ENCODE measurements around the gene ZNF423. TPM values are rescaled to one million over a fixed set of nuclear protein-coding genes. Genes with fewer than 3 reads are reported as not detected.
A peak's percentile ranks its signal among the peaks of the same experiment; 100 is the strongest.

Gene ZNF423
- total RNA-seq, 1 donor from 2014 or later: 49.8 TPM

DNA sequence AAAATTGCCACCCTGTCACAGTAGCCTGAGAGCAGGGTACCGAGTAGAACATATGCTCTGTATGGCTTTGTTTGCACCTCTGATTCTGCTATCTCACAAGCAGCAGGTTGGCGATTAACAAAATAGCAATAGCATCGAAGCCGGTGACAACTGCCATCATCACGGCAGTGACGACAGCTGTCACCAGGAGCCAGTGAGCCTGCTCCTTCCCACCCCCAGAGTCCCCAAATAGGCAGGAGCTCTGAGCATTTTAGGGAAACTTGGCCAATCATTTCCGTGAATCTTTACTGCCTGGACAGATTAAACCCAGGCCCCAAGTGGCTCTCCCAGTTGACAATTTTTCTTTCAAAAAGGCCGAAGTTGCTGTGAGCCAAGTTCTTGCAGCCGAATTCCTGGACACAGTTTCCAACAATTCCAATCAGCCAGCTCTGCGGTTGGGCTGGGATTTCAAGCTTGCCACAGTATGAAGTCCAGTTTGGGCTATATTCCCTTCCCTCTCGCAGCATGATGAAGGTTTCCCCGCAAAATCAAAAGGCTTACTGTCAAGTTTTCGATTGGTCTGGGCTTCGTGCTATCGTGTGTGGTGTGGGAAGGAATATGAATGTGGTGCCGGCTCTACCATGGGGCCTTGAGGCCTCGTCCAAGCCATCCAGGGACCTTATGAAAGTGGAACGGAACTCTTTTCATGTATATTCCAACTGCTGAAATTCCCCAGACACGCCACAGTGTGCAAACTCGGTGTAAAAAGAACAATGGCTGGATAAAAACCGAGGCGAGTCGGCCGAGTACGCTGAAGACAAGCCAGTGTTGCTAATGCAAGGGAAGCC, 295.7 kb downstream of the ZNF423 start:
- no peak for DNase-seq (ENCODE audit: low spot score, unreplicated experiment)
- TF ChIP-seq, protein P1, sequence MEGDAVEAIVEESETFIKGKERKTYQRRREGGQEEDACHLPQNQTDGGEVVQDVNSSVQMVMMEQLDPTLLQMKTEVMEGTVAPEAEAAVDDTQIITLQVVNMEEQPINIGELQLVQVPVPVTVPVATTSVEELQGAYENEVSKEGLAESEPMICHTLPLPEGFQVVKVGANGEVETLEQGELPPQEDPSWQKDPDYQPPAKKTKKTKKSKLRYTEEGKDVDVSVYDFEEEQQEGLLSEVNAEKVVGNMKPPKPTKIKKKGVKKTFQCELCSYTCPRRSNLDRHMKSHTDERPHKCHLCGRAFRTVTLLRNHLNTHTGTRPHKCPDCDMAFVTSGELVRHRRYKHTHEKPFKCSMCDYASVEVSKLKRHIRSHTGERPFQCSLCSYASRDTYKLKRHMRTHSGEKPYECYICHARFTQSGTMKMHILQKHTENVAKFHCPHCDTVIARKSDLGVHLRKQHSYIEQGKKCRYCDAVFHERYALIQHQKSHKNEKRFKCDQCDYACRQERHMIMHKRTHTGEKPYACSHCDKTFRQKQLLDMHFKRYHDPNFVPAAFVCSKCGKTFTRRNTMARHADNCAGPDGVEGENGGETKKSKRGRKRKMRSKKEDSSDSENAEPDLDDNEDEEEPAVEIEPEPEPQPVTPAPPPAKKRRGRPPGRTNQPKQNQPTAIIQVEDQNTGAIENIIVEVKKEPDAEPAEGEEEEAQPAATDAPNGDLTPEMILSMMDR (IDR thresholded peaks at IDR 0.05; ENCODE audit: unreplicated experiment): no peak
- Mint-ChIP-seq H3K4me3 (ENCODE audit: low read depth) (no peak overlapping the region), H3K27me3 (no peaks in the 10 kb centered on the region), H3K36me3 (ENCODE audit: insufficient read depth) (no peaks in the 10 kb centered on the region), H3K9me3 (ENCODE audit: low read depth) (no peaks in the 10 kb centered on the region), H3K27ac (no peak overlapping the region), H3K4me1 (ENCODE audit: low read depth) (peaks cover 2% of the 10 kb centered on the region)

DNA sequence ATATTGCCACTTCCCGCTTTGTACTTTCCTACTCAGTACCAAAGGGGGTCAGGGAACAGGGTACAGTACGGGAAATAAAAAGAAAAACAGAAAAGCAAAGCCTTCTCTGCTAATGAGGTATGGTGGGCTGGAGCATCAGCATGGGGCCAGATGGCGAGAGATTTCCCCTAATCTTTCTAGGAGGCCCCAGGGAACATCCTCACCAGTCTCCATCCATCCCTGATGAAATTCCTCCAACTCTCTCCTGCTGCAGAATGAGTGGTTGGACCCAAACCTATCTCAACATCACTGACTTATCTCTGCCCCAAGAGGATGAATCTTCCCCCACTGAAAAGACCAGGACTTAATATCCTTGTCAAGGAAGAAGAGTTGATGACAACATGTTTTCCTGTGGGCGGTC, 296.7 kb downstream of the ZNF423 start:
- no peaks in the 10 kb centered on the region for H3K4me1 Mint-ChIP-seq (ENCODE audit: low read depth)
- TF ChIP-seq, protein P1 (IDR thresholded peaks at IDR 0.05; ENCODE audit: unreplicated experiment): no peak
- H3K27me3 Mint-ChIP-seq: no peaks in the 10 kb centered on the region
- DNase-seq (ENCODE audit: low spot score, unreplicated experiment): no peak
- no peak overlapping the region for H3K4me3 Mint-ChIP-seq (ENCODE audit: low read depth)
- no peaks in the 10 kb centered on the region for H3K9me3 Mint-ChIP-seq (ENCODE audit: low read depth)
- H3K36me3 Mint-ChIP-seq (ENCODE audit: insufficient read depth): no peaks in the 10 kb centered on the region
- H3K27ac Mint-ChIP-seq: no peak overlapping the region

DNA sequence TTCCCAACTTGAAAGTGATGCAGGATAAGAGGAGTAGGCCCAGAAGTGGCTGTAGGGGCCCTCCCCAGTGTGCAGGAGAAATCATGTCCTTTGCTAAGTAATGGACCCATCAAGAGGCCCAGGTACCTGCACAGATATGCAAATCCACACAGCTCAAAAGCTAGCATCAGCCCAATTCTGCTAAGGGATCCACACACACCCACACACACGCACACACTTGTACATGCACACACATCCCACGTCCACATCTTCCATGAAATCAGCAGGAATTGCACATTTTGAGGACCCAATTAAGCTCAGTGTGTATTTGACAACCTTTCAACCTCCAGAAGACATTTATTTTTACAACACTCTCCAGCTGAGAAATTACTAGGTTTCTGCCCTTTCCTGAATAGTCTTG, 297.5 kb downstream of the ZNF423 start:
- TF ChIP-seq, protein P1 (IDR thresholded peaks at IDR 0.05; ENCODE audit: unreplicated experiment): no peak
- no peaks in the 10 kb centered on the region for H3K36me3 Mint-ChIP-seq (ENCODE audit: insufficient read depth)
- no peak overlapping the region for H3K4me3 Mint-ChIP-seq (ENCODE audit: low read depth)
- no peaks in the 10 kb centered on the region for H3K4me1 Mint-ChIP-seq (ENCODE audit: low read depth)
- no peaks in the 10 kb centered on the region for H3K9me3 Mint-ChIP-seq (ENCODE audit: low read depth)
- no peak overlapping the region for H3K27ac Mint-ChIP-seq
- DNase-seq (ENCODE audit: low spot score, unreplicated experiment): no peak
- H3K27me3 Mint-ChIP-seq: no peaks in the 10 kb centered on the region

DNA sequence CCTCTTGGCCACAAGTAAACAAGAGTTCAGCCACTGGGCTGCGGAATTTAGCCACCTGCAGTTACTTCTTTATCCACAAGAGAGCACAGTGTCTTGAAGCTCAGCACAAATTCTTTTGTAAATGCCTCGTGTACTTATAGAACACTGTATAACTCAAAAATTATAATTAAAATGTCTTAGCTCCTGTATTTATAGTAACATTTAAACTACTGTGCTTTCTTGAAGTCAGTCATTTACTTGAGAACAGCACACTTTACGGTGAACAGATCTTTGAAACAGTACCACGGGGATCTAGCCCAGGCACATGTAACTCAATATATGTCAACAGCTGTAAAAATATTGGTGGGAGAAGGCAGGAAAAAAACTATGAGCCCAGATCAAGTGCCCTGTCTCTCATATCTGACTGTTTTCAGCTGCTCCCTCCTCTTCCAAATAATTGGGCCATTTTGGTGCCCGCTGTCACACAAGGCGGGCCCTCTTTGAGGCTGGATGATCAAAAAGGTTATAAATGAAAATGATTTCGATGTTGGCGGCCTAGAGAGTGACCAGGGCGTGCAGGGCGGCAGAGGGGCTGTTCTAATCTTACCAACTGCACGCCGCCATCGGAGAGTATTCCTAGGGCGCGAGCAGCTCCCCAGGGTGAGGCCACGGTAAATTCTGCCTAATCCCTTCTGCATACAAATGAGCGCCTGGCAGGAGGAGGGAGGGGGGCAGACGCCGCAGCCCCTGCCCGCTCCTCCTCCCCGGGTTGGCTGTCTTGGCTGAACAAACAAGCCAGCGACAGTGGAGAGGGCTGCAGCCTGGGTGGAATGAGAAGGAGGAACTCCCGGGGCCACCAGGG, 299.1 kb downstream of the ZNF423 start:
- H3K27ac Mint-ChIP-seq: peak overlapping the region; percentile 46
- no peaks in the 10 kb centered on the region for H3K36me3 Mint-ChIP-seq (ENCODE audit: insufficient read depth)
- no peaks in the 10 kb centered on the region for H3K4me1 Mint-ChIP-seq (ENCODE audit: low read depth)
- TF ChIP-seq, protein P1 (IDR thresholded peaks at IDR 0.05; ENCODE audit: unreplicated experiment): peak; percentile 74
- H3K9me3 Mint-ChIP-seq (ENCODE audit: low read depth): no peaks in the 10 kb centered on the region
- H3K27me3 Mint-ChIP-seq: no peaks in the 10 kb centered on the region
- peak; percentile 25 for DNase-seq (ENCODE audit: low spot score, unreplicated experiment)
- H3K4me3 Mint-ChIP-seq (ENCODE audit: low read depth): peak overlapping the region; percentile 23

DNA sequence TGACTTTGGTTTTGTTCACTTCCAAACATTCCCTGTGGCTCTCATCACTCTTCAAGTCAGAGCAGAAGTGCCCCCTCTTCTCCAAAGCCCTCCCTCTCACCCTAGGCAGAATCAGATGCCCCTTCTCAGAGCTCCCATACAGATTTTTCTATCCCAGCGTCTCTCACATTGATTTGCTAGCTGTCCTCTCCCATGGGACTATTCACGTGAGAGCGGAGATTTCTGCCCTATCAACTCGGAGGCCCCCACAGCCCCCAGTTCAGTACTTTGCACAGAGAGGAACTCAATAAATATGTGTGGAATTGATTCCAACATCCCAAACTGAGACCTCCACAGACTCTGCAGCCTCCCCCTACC, 299.7 kb downstream of the ZNF423 start:
- no peak for DNase-seq (ENCODE audit: low spot score, unreplicated experiment)
- Mint-ChIP-seq H3K4me3 (ENCODE audit: low read depth) (no peak overlapping the region), H3K9me3 (ENCODE audit: low read depth) (no peaks in the 10 kb centered on the region), H3K36me3 (ENCODE audit: insufficient read depth) (no peaks in the 10 kb centered on the region), H3K4me1 (ENCODE audit: low read depth) (peaks cover 4% of the 10 kb centered on the region), H3K27ac (no peak overlapping the region), H3K27me3 (no peaks in the 10 kb centered on the region)
- TF ChIP-seq, protein P1 (IDR thresholded peaks at IDR 0.05; ENCODE audit: unreplicated experiment): no peak
